NCI-H1694 treated with DMSO at 0.1 percent for 48 hours (cell line): ENCODE data around the gene AMD1.

Experiments
- DNase-seq: peaks from one replicate; lab custom pipeline; 2025; lab: John Stamatoyannopoulos, UW

The AMD1 gene

DNA sequence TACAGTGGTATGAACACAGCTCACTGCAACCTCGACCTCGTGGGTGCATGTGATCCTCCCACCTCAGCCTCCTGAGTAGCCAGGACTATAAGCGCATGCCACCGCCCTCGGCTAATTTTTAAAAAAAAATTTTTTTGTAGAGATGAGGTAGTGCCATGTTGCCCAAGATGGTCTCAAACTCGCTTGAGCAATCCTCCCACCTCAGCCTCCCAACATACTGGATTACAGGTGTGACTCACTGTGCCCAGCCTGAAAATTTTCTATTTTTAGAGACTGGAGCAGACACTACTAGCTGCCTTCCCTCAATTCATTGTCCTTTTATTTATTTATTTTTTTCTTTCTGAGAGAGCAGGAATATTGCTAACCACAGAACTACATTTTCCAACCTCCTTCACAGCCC, 63.6 kb downstream of the AMD1 start:
- DNase-seq: no peak

DNA sequence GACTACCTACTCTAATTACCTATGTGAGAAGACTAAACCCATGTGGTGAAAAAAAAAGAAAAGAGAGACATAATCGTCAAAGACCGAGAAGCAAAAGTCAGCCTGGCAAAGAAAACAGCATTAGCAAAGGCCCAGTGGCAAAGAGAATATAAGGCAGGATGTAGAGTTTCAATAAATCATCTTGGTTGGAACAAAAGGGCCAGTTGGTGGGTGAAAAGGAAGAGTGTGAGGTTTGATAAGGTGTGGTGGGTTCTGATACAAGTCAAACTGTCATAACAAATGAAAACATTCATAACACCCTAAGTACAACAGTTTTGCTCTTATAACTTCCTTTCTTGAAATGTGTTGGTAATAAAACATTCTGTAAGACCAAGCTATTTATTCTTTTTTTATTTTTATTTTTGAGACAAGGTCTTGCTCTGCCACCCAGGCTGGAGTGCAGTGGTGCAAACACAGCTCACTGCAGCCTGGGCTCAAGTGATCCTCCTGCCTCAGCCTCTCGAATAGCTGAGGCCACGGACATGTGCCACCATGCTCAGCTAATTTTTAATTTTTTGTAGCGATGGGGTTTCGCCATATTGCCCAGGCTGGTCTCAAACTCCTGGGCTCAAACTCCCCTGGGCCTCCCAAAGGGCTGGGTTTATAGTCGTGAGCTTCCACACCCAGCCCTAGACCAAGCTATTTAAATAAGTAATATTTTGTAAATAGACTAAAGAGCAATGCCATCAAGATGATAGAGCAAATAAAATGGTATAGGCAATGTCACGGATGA, 65.0 kb downstream of the AMD1 start:
- no peak for DNase-seq

DNA sequence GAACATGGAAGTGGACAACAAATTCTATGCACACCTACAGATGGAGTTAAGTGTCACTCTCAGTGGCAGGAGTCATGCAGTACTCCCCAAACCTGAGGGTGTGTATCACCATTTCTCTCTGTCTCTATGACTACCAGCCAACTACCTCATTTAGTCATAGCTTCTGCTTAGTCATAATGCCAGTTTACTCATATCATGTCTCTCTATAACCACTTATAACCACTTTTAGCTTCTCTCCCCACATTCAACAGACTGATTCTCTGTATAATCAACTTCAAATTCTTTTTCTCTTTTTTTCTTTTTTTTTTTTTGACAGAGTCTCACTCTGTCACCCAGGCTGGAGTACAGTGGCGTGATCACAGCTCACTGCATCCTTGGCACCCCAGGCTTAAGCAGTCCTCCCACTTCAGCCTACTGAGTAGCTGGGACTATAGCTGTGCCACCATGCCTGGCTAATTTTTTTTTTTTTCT, 70.1 kb downstream of the AMD1 start:
- no peak for DNase-seq
